ENCODE data around the gene MLLT10. TPM values are rescaled to one million over a fixed set of nuclear protein-coding genes. Genes with fewer than 3 reads are reported as not detected.

MLLT10 gene
- total and polyA plus RNA-seq, 2 of the 8 experiments (the other 6 are each of a cell fraction or from before 2014, with no cell fraction given) = 53.1 to 62.1 TPM

DNA sequence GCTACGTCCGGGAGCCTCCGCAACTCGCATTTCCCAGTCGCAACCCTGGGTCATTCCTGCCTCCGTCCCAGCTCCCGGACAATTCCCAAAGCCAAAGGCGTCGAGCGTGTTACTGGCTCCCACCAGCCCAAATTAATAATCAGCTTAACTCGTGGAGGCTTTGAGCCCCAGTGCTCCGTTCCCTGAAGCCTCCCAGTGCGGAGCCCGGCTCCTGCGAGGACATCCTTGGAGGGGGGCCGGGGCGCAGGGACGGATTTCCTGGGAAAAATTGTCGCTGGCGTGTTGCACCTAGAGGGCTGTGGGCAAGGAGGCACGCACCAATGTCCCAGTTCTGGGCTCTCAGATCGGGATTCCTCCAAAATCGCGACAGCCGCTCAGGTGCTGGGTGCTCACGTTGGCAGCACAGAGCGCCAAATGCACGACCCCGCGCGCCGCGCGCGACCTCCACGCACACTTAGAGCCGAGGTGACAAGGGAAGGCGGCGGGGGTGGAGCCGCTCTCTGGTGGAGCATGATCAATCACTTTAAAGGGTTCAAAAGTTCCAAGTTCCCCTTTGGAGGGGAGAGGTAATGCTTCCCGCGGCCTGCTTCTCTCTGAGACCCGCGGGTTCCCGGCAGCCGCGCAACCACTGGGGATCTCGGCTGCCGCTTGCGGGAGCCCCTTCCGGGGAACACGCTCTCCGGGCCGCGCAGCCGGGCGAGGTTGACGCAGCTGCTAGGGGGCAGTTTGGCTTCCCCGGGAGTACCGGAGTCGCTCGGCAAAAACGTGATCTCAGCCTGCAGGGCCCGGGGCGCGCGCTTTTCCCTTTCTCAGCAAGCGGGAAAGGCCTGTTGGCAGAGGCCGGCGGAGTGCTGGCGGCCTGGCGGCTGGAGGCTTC, 34.1 kb upstream of the MLLT10 start (continued):
- TF ChIP-seq CBX5 (IDR thresholded peaks at IDR 0.05; ENCODE audit: low read depth, low read length) = no peak
- TF ChIP-seq RFX5 (IDR thresholded peaks at IDR 0.05; ENCODE audit: borderline replicate concordance, low read depth, low read length) = no peak
- TF ChIP-seq, protein P1, sequence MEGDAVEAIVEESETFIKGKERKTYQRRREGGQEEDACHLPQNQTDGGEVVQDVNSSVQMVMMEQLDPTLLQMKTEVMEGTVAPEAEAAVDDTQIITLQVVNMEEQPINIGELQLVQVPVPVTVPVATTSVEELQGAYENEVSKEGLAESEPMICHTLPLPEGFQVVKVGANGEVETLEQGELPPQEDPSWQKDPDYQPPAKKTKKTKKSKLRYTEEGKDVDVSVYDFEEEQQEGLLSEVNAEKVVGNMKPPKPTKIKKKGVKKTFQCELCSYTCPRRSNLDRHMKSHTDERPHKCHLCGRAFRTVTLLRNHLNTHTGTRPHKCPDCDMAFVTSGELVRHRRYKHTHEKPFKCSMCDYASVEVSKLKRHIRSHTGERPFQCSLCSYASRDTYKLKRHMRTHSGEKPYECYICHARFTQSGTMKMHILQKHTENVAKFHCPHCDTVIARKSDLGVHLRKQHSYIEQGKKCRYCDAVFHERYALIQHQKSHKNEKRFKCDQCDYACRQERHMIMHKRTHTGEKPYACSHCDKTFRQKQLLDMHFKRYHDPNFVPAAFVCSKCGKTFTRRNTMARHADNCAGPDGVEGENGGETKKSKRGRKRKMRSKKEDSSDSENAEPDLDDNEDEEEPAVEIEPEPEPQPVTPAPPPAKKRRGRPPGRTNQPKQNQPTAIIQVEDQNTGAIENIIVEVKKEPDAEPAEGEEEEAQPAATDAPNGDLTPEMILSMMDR (IDR thresholded peaks at IDR 0.05; ENCODE audit: control extremely low read depth in 1 of 3, insufficient read depth in 1 of 3, low read depth in 1 of 3, low read length in 3 of 3) = no peak
- TF ChIP-seq SAP30 (IDR thresholded peaks at IDR 0.05; ENCODE audit: insufficient read depth, insufficient replicate concordance, low read length) = no peak
- no peak for TF ChIP-seq JUND (IDR thresholded peaks at IDR 0.05; ENCODE audit: low read length)
- no peak for TF ChIP-seq EP300 (IDR thresholded peaks at IDR 0.05; ENCODE audit: borderline replicate concordance in 1 of 2, low read depth in 2 of 2, low read length in 2 of 2)
- no peak for TF ChIP-seq CEBPB (IDR thresholded peaks at IDR 0.05; ENCODE audit: low read depth, low read length)
- TF ChIP-seq RNF2 (IDR thresholded peaks at IDR 0.05; ENCODE audit: borderline replicate concordance, low read depth, low read length, missing control alignments, poor library complexity, severe bottlenecking) = peak; percentile 55
- no peak for TF ChIP-seq NANOG (IDR thresholded peaks at IDR 0.05; ENCODE audit: insufficient read depth, low read depth, low read length, poor library complexity, severe bottlenecking)
